Neural progenitor cell (in vitro differentiated cells): ENCODE data around the gene EHF. TPM values are rescaled to one million over a fixed set of nuclear protein-coding genes. Genes with fewer than 3 reads are reported as not detected.

Experiments used
- DNase-seq: peaks from one replicate; pipeline ENCODE4 v3.0.0-alpha.2; 2016; ENCODE audit warnings: low spot score
- H2AFZ ChIP-seq: fragments of 200-600 bp; sonication (generic); replicated peaks from 2 replicates; pipeline ENCODE4 v1.6.1; 2016; ENCODE audit warnings: antibody characterized with exemption
- H3F3A ChIP-seq: fragments of 200-600 bp; sonication (generic); 2 replicates; pipeline ENCODE4 v1.6.1; 2016; ENCODE audit warnings: antibody characterized with exemption, low read depth
- H3K27ac ChIP-seq: fragments of 200-600 bp; sonication (generic); 2 replicates; pipeline ENCODE4 v1.5.1; 2016; ENCODE audit warnings: mild to moderate bottlenecking
- H3K27me3 ChIP-seq: fragments of 200-600 bp; sonication (generic); 2 replicates; pipeline ENCODE4 v1.6.1; 2016; ENCODE audit warnings: mild to moderate bottlenecking, moderate library complexity
- H3K36me3 ChIP-seq: fragments of 200-600 bp; sonication (generic); 2 replicates; pipeline ENCODE4 v1.5.1; 2016
- H3K4me1 ChIP-seq: fragments of 200-600 bp; sonication (generic); 2 replicates; pipeline ENCODE4 v1.6.1; 2016; ENCODE audit warnings: mixed run types
- H3K4me2 ChIP-seq: fragments of 200-600 bp; sonication (generic); 2 replicates; pipeline ENCODE4 v1.6.1; 2016
- H3K4me3 ChIP-seq: fragments of 200-600 bp; sonication (generic); 2 replicates; pipeline ENCODE4 v1.5.1; 2016
- H3K79me2 ChIP-seq: fragments of 200-600 bp; sonication (generic); 2 replicates; pipeline ENCODE4 v1.6.1; 2016; ENCODE audit warnings: low read depth
- H3K9ac ChIP-seq: fragments of 200-600 bp; sonication (generic); 2 replicates; pipeline ENCODE4 v1.6.1; 2016
- H3K9me3 ChIP-seq: fragments of 200-600 bp; sonication (generic); 2 replicates; pipeline ENCODE4 v1.5.1; 2016; ENCODE audit warnings: low read depth
- H4K20me1 ChIP-seq: fragments of 200-600 bp; sonication (generic); 2 replicates; pipeline ENCODE4 v1.6.1; 2016; ENCODE audit warnings: low read depth
- H3K27ac Mint-ChIP-seq: 3 replicates; pipeline ENCODE4 v1.8.0; 2021; ENCODE audit warnings: mixed read lengths
- H3K27me3 Mint-ChIP-seq: 2 replicates; pipeline ENCODE4 v1.8.0; 2022; ENCODE audit warnings: low read depth, mild to moderate bottlenecking, inconsistent platforms, moderate library complexity, mixed read lengths; ENCODE audit not compliant: insufficient read depth
- H3K36me3 Mint-ChIP-seq: 3 replicates; pipeline ENCODE4 v1.8.0; 2021; ENCODE audit warnings: mixed read lengths
- H3K4me1 Mint-ChIP-seq: 3 replicates; pipeline ENCODE4 v1.8.0; 2021; ENCODE audit warnings: mixed read lengths
- H3K4me3 Mint-ChIP-seq: 3 replicates; pipeline ENCODE4 v1.8.0; 2021; ENCODE audit warnings: mild to moderate bottlenecking, moderate library complexity, mixed read lengths
- H3K9me3 Mint-ChIP-seq: 3 replicates; pipeline ENCODE4 v1.8.0; 2020; ENCODE audit warnings: mixed read lengths
- CTCF ChIP-seq: fragments of 200-600 bp; sonication (generic); IDR thresholded peaks from 2 replicates; pipeline ENCODE4 v1.5.1; 2017; ENCODE audit warnings: antibody characterized with exemption, mild to moderate bottlenecking
- EZH2 ChIP-seq: fragments of 200-600 bp; sonication (generic); IDR thresholded peaks from 2 replicates; pipeline ENCODE4 v1.6.1; 2017; ENCODE audit warnings: antibody characterized with exemption, mild to moderate bottlenecking, moderate library complexity
- EZH2phosphoT487 ChIP-seq: fragments of 200-600 bp; sonication (generic); IDR thresholded peaks from 2 replicates; pipeline ENCODE4 v1.6.1; 2017; ENCODE audit warnings: antibody characterized with exemption
- total RNA-seq: library from RNA; depleted of rRNA; stranded (reverse); fragments of >200 nt; gene quantifications from 2 replicates; pipeline ENCODE4 v1.2.3, GENCODE V29; 2015; ENCODE audit warnings: low replicate concordance

The EHF gene
- total RNA-seq, 1 donor from 2014 or later, result not detected

- DNase-seq, result no peak
- Mint-ChIP-seq H3K36me3 (no peaks in the 10 kb centered on the region), H3K4me1 (peaks cover 6% of the 10 kb centered on the region), H3K9me3 (no peaks in the 10 kb centered on the region), H3K27ac (no peak overlapping the region), H3K27me3 (peaks cover 3% of the 10 kb centered on the region), H3K4me3 (no peak overlapping the region)
- TF ChIP-seq EZH2phosphoT487, result no peak
- TF ChIP-seq EZH2, result no peak
- TF ChIP-seq CTCF, result no peak
- H3K4me2 ChIP-seq, result no peak overlapping the region
- peaks cover 7% of the 10 kb centered on the region for H3K4me1 ChIP-seq
- H3K27me3 ChIP-seq, result no peaks in the 10 kb centered on the region
- no peaks in the 10 kb centered on the region for H3F3A ChIP-seq
- H3K79me2 ChIP-seq, result no peaks in the 10 kb centered on the region
- H3K27ac ChIP-seq, result no peak overlapping the region
- no peak overlapping the region for H2AFZ ChIP-seq
- no peak overlapping the region for H3K9ac ChIP-seq
- no peak overlapping the region for H3K4me3 ChIP-seq
- no peaks in the 10 kb centered on the region for H4K20me1 ChIP-seq
- H3K36me3 ChIP-seq, result no peaks in the 10 kb centered on the region
- no peaks in the 10 kb centered on the region for H3K9me3 ChIP-seq
These were observed 5.5 kb downstream of the EHF start for GRCh38 chr11:34626393-34626792.

- Histone ChIP-seq H3K9me3 (no peaks in the 10 kb centered on the region), H3K4me3 (no peak overlapping the region), H4K20me1 (no peaks in the 10 kb centered on the region), H3K9ac (no peak overlapping the region), H3K36me3 (no peaks in the 10 kb centered on the region), H3K4me2 (no peak overlapping the region), H3K4me1 (peaks cover 15% of the 10 kb centered on the region), H3K79me2 (no peaks in the 10 kb centered on the region), H3F3A (peaks cover 4% of the 10 kb centered on the region), H3K27me3 (no peaks in the 10 kb centered on the region), H2AFZ (no peak overlapping the region), H3K27ac (no peak overlapping the region)
- Mint-ChIP-seq H3K4me3 (no peak overlapping the region), H3K36me3 (no peaks in the 10 kb centered on the region), H3K27me3 (peaks cover 3% of the 10 kb centered on the region), H3K9me3 (no peaks in the 10 kb centered on the region), H3K4me1 (peaks cover 11% of the 10 kb centered on the region), H3K27ac (no peak overlapping the region)
- no peak for DNase-seq
- no peak for TF ChIP-seq EZH2
- TF ChIP-seq CTCF, result no peak
- no peak for TF ChIP-seq EZH2phosphoT487
These were observed 6.3 kb downstream of the EHF start for GRCh38 chr11:34627197-34627596.

GRCh38 chr11:34629711-34630110 lies 8.8 kb downstream of the EHF start:
- DNase-seq, result no peak
- H3K27ac ChIP-seq, result no peak overlapping the region
- Mint-ChIP-seq H3K4me1 (peaks cover 20% of the 10 kb centered on the region), H3K9me3 (no peaks in the 10 kb centered on the region), H3K36me3 (no peaks in the 10 kb centered on the region), H3K27me3 (peaks cover 3% of the 10 kb centered on the region), H3K4me3 (no peak overlapping the region), H3K27ac (no peak overlapping the region)
- no peaks in the 10 kb centered on the region for H3K36me3 ChIP-seq
- TF ChIP-seq CTCF (no peak), EZH2phosphoT487 (no peak), EZH2 (no peak)
- no peaks in the 10 kb centered on the region for H3K79me2 ChIP-seq
- no peak overlapping the region for H3K4me2 ChIP-seq
- no peak overlapping the region for H2AFZ ChIP-seq
- no peaks in the 10 kb centered on the region for H4K20me1 ChIP-seq
- no peak overlapping the region for H3K9ac ChIP-seq
- no peak overlapping the region for H3K4me3 ChIP-seq
- peaks cover 27% of the 10 kb centered on the region for H3K4me1 ChIP-seq
- H3K9me3 ChIP-seq, result no peaks in the 10 kb centered on the region
- no peaks in the 10 kb centered on the region for H3K27me3 ChIP-seq
- peaks cover 14% of the 10 kb centered on the region for H3F3A ChIP-seq
